Measurements from ENCODE around the gene KCNH2.
"Not testable (repeated sequence)": the region's sequence is repeated elsewhere in the genome, so short reads cannot be mapped to it uniquely, and the experiment has no call there.

Gene KCNH2

DNA sequence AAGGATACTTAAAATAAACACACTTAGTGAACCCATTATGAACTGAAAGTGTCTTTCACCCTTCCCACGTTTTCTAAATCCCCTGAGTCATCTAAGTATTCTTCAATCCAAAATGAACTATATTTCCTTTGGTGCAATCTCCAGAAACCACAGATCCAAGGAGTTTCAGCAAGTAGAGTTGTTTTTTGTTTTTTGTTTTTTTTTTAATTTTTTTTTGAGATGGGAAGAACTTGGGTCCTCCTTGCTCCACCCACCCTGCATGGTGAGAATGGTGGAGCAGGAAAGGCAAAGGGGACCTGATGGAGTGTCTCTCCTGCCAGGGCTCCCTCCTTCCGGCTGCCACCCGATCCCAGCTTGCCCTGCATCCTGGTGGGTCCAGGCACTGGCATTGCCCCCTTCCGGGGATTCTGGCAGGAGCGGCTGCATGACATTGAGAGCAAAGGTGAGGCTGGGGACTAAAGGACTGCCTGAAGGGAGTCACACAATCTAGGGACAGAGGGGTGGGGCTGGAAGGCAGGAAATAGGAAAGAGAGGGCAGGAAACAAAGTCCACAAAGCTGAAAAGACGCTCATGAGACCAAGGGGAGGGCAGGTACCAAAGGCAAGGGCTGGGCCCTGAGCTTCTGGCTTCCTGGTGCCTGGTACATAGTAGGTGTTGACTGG, 34.0 kb upstream of the KCNH2 start:
- in situ Hi-C loops (cut with MboI; ENCODE audit: low sequenced_read_pairs): no loop called here

DNA sequence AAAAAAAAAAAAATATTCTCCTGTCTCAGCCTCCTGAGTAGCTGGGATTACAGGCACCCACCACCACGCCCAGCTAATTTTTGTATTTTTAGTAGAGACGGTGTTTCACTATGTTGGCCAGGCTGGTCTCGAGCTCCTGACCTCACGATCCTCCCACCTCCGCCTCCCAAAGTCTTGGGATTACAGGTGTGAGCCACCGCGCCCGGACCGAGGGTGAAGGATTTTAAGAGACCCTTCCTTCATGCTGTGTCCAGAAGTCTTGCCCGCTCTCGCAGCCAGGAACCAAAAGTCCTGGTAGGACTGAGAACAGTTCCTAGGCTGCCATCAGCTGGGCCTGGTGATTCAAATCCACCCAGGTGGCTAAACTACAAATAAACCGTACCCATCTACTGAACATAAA, 33.5 kb upstream of the KCNH2 start:
- in situ Hi-C loops (cut with MboI; ENCODE audit: low sequenced_read_pairs): not testable (repeated sequence)

DNA sequence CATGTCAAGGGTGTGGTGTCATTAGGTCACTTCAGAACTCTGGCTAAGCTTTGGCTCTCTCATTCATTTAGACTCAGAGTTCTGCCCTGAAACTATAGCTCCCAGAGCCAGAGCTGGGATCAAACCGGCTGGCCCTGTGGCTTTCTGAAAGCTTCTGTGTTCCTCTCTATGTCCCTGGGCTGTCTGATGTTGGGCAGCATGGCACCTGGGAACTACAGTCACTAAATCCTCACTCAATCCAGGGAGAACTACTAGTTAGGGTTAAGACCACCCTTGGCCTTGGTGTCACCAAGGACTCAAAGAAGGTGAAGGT, 32.9 kb upstream of the KCNH2 start:
- in situ Hi-C loops (cut with MboI; ENCODE audit: low sequenced_read_pairs): no loop called here

DNA sequence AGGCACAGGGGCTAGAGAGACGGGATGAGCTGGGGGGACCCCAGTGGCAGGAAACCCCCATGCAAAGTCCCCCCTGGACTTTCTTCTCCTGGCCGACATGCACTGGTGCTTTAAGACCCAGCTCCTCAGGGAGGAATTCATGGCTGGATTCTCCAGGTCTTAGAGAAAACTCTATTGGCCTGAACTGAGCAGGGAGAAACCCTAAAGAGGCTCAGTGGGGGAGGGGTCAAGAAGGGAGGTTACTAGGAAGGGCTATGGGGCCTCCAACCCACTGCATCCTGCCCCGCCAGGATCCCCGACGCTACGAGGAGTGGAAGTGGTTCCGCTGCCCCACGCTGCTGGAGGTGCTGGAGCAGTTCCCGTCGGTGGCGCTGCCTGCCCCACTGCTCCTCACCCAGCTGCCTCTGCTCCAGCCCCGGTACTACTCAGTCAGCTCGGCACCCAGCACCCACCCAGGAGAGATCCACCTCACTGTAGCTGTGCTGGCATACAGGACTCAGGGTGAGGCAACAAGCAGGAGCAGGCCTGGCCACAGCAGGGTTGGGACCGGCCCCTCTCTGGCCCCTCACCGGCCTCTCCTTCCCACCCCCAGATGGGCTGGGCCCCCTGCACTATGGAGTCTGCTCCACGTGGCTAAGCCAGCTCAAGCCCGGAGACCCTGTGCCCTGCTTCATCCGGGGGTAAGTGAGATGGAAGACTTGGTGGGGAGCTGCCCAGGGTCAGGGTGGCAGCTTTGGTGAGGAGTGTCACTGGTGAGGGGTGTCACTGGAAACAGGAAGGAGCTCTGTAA, 32.4 kb upstream of the KCNH2 start:
- in situ Hi-C loops (cut with MboI; ENCODE audit: low sequenced_read_pairs): no loop called here

DNA sequence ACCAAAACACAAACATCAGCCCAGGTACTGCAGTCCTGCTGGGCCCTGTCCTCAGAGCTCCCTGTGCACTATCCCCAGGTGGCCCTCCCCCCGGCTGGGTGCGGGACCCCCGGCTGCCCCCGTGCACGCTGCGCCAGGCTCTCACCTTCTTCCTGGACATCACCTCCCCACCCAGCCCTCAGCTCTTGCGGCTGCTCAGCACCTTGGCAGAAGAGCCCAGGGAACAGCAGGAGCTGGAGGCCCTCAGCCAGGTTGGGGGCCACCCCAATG, 31.9 kb upstream of the KCNH2 start:
- in situ Hi-C loops (cut with MboI; ENCODE audit: low sequenced_read_pairs): no loop called here

DNA sequence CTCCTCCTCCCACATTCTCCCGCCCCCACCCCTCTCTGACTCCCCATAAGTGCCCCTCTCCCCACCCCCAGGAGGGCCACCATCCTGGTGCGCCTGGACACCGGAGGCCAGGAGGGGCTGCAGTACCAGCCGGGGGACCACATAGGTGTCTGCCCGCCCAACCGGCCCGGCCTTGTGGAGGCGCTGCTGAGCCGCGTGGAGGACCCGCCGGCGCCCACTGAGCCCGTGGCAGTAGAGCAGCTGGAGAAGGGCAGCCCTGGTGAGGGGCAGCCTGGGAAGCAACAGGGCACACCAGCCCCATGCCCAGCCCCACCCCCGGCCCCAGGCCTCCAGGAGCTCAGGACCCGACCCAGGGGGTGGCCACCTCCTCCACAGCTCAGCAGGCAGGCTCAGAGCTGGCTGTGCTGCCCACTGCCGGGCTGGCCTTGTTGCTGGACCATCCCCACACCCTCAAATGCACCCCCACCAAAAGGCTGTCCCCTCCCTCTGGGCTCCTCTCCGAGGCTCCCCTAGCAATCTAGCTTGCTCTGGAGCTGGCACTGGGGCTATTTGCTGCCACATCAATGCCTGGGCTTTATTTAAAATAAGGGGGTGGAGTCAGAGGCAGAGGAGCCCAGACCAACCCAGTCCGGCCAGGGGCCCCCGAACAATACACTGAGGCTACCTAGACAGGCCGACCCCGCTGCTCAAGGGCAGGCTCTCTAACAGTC, 31.4 kb upstream of the KCNH2 start:
- in situ Hi-C loops (cut with MboI; ENCODE audit: low sequenced_read_pairs): no loop called here

DNA sequence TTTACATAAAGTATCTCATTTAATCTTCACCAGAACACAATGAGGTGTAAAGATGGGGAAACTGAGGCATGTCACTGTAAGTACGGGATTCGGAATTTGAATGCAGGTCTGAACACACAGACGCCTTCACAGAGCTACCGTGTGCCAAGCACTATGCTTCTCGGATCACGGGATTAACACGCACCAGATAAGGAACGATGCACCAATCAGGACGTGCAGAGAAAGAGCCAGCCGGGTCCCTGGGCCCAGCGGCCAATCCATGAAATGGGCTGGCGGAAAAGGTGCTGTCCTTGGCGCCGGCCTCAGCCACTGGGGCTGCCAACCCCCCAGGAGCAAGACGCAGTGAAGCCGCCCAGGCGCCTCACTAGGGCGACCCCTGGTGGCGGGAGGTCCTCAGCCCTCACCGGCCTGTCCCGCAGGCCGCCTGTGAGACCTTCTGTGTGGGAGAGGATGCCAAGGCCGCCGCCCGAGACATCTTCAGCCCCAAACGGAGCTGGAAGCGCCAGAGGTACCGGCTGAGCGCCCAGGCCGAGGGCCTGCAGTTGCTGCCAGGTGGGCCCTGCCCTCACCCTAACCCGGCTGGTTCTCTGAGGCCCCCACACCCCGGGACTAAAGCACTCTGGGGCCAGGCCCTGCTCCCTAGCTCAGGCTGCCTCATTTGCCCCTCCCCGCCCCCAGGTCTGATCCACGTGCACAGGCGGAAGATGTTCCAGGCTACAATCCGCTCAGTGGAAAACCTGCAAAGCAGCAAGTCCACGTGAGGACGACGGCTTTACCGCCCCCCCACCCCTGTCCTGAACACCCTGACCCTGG, 30.6 kb upstream of the KCNH2 start:
- in situ Hi-C loops (cut with MboI; ENCODE audit: low sequenced_read_pairs): no loop called here

DNA sequence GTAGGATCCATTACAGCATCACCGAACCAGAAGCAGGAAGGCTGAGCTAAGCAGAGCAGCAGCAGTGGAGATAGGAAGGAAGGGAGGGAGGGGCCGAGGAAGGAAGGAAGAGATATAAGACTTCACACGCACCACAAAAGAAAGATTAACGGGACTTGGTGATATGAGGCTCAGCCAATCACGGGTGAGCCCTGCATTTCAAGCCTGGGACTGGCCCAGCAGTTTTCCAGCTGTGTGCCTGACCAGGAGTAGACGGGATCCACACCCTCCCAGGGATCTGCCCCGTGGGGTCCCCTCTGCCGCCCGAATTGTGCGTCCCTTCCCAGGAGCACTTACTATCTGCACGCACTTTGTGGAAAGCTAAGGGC, 30.0 kb upstream of the KCNH2 start:
- in situ Hi-C loops (cut with MboI; ENCODE audit: low sequenced_read_pairs): no loop called here

DNA sequence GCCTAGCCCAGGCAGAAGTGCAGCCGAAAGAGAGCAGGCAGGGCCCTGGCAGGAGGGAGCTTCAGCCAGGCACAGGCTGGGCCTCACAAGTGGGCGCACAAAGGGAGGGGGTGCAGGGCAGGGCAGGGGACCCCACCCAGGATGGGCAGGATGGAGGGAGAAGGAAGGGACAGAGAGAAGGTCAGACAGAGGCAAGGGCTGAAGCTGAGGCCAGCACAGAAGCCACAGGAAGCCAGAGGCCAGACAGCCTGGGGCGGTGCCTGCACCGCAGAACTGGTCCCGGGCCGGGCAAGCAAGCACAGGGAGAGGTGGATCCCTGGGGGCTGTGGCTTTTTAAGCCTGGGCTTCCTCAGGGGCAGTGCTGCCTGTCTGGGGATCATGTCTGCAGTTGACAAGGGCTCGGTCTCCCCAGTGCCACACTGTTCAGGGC, 29.4 kb upstream of the KCNH2 start:
- in situ Hi-C loops (cut with MboI; ENCODE audit: low sequenced_read_pairs): no loop called here

DNA sequence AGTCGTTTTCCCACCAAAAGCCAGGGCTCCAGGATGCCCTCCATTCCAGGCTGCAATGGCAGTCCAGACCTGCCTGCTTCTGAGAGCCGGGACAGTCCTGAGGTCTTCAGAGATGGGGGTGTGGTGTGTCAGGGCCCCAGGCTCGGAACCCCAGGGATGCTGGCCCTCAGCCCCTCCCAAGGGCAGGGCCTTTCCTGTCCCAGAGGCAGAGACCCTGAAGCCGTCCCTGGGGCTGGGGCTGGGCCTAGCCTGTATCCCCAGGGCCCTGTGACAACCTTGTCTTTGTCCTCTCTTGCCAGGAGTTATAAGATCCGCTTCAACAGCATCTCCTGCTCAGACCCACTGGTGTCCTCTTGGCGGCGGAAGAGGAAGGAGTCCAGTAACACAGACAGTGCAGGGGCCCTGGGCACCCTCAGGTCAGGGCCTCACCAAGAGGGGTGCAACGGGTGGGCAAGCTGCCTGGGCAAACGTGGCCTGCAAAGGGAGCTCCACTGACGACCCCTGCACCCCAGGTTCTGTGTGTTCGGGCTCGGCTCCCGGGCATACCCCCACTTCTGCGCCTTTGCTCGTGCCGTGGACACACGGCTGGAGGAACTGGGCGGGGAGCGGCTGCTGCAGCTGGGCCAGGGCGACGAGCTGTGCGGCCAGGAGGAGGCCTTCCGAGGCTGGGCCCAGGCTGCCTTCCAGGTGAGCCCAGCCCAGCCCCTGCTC, 28.6 kb upstream of the KCNH2 start:
- in situ Hi-C loops (cut with MboI; ENCODE audit: low sequenced_read_pairs): no loop called here

DNA sequence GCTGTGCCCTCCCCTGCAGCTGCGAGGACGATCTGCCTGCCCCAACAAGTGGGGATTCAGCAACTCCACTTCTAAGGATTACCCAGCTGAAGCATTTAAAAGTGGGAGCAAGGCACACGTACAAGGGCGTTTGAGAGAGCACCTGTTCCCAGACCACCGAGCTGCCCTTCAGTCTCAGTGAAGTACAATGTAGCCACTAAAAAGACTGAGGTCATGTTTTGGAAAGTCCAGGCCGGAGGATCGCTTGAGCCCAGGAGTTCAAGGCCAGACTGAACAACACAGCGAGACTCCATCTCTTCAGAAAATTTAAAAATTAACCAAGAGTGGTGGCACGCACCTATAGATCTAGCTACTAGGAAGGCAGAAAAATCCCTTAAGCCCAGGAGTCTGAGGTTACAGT, 27.4 kb upstream of the KCNH2 start:
- in situ Hi-C loops (cut with MboI; ENCODE audit: low sequenced_read_pairs): no loop called here

DNA sequence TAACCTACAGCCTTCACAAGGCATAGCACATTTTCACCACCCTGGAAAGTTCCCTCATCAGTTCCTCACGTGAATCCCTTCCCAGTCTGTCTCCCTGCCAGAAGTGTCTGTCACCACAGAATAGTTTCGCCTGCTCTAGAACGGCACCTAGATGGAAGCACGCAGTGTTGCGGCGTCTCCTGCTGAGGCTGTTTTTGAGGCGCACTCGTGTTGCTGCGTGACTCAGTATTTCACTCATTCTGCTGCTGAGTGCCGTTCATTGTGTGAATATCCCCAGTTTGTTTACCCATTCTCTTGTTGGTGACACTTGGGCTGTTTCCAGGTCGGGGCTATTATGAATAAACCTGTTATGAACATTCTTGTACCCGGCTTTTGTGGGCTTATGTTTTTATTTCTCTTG, 25.5 kb upstream of the KCNH2 start:
- in situ Hi-C loops (cut with MboI; ENCODE audit: low sequenced_read_pairs): no loop called here

DNA sequence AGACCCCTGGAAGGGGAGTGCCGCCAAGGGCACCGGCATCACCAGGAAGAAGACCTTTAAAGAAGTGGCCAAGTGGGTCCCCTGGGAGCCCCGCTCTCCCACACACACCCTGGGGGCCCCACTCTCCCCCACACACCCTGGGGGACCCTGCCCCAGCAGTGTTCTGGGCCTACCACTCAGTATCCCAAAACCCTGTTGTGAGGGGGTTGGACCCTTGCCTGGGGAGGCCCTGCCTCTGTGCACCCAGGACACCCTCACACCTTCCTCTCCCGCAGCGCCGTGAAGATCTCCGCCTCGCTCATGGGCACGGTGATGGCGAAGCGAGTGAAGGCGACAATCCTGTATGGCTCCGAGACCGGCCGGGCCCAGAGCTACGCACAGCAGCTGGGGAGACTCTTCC, 23.4 kb upstream of the KCNH2 start:
- in situ Hi-C loops (cut with MboI; ENCODE audit: low sequenced_read_pairs): no loop called here

DNA sequence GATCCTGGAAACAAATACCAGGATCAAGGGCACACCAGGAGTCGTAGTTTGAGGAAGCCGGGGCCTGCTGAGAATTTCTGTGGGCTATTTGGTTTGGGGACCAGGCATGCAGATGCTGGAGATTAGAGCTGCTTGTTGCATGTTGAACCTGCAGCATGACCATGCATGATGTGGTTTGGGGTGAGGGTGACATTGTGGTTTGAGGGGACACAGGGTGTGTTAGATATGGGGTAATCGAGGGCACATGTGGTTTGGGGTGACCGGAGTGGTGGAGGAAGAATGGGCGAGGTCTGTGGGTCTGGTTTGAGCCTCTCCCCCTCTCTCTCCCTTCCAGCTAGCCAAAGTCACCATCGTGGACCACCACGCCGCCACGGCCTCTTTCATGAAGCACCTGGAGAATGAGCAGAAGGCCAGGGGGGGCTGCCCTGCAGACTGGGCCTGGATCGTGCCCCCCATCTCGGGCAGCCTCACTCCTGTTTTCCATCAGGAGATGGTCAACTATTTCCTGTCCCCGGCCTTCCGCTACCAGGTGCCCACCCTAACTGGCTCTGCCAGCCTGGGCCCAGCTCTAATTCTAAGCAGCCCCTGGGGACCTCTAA, 22.9 kb upstream of the KCNH2 start:
- in situ Hi-C loops (cut with MboI; ENCODE audit: low sequenced_read_pairs): no loop called here

DNA sequence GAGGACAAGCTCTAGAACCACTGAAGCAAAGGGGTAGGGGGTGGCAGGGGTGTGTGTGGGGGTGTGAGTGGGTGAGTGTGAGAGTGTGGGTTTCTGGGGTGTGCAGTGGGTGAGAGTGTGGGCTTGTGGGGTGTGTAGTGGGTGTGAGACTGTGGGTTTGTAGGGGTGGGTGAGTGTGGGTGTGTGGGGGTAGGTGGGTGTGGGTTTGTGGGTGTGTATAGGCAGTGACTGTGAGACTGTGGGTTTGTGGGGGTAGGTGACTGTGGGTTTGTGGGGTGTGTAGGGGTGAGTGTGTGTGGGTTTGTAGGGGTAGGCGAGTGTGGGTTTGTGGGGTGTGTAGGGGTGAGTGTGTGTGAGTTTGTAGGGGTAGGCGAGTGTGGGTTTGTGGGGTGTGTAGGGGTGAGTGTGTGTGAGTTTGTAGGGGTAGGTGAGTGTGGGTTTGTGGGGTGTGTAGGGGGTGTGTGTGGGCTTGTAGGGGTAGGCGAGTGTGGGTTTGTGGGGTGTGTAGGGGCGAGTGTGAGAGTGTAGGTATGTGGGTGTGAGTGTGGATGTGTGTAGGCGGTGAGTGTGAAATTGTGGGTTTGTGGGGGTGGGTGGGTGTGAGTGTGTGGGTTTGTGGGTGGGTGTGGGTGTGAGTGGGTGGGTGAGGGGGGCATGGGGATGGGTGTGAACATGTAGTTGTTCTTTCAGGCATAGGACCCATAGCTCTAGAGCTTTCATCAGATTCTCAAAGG, 21.5 kb upstream of the KCNH2 start:
- in situ Hi-C loops (cut with MboI; ENCODE audit: low sequenced_read_pairs): loop anchor here (25.0 kb wide), 1 partner anchor 562 kb away; no protein-coding TSS in a partner anchor

DNA sequence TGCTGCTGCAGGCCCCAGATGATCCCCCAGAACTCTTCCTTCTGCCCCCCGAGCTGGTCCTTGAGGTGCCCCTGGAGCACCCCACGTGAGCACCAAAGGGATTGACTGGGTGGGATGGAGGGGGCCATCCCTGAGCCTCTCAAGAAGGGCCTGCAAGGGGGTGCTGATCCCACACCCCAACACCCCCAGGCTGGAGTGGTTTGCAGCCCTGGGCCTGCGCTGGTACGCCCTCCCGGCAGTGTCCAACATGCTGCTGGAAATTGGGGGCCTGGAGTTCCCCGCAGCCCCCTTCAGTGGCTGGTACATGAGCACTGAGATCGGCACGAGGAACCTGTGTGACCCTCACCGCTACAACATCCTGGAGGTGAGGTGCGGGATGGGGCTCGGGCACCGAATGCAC, 20.9 kb upstream of the KCNH2 start:
- in situ Hi-C loops (cut with MboI; ENCODE audit: low sequenced_read_pairs): loop anchor here (25.0 kb wide), 1 partner anchor 562 kb away; no protein-coding TSS in a partner anchor

DNA sequence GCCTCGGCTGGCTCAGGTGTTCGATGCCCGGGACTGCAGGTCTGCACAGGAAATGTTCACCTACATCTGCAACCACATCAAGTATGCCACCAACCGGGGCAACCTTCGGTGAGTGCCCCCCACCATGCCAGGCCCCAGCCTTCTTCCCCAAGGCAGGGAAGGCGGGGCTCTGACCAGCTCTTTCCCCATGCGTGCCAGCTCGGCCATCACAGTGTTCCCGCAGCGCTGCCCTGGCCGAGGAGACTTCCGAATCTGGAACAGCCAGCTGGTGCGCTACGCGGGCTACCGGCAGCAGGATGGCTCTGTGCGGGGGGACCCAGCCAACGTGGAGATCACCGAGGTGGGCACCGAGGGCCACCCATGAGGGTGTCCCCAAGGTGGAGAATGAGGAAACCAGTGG, 20.2 kb upstream of the KCNH2 start:
- in situ Hi-C loops (cut with MboI; ENCODE audit: low sequenced_read_pairs): loop anchor here (25.0 kb wide), 1 partner anchor 561 kb away; no protein-coding TSS in a partner anchor

DNA sequence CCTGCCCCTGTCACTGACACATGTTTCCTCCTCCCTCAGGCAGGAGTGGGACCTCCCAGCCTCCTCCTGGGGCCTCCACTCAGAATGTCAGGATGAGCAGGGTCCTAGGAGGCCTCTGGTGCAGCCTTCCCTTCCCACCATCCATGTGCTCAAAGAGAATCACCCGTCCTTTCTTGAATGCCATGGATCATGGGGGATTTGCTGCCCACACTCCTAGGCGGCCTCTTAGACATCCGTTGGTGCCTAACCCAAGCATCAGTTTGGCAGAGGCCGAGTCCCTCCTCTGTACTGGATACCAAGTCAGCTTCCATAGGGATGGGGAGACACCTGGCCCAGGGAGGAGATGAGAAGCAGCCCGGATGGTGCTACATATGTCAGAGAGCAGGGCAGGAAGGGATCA, 19.7 kb upstream of the KCNH2 start:
- in situ Hi-C loops (cut with MboI; ENCODE audit: low sequenced_read_pairs): loop anchor here (25.0 kb wide), 1 partner anchor 561 kb away; no protein-coding TSS in a partner anchor

DNA sequence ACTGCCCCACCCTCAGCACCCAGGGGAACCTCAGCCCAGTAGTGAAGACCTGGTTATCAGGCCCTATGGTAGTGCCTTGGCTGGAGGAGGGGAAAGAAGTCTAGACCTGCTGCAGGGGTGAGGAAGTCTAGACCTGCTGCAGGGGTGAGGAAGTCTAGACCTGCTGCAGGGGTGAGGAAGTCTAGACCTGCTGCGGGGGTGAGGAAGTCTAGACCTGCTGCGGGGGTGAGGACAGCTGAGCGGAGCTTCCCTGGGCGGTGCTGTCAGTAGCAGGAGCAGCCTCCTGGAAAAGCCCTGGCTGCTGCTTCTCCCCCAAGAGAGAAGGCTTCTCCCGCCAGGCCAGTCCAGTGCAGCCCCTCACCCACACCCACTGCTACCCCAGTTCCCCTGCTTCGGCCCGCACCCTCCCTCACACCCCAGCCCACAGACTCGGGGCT, 19.0 kb upstream of the KCNH2 start:
- in situ Hi-C loops (cut with MboI; ENCODE audit: low sequenced_read_pairs): loop anchor here (25.0 kb wide), 1 partner anchor 560 kb away; no protein-coding TSS in a partner anchor

Data from HL-60/S4 treated with phorbol 12-myristate 13-acetate at 8.2 ng/mL for 4 days and 3 days (cell line).